ENCODE measurements around the gene CIRBP. TPM values are rescaled to one million over a fixed set of nuclear protein-coding genes. Genes with fewer than 3 reads are reported as not detected.

The CIRBP gene
- total and polyA plus RNA-seq, 7 donors, result 137 to 591 (median 296) TPM

DNA sequence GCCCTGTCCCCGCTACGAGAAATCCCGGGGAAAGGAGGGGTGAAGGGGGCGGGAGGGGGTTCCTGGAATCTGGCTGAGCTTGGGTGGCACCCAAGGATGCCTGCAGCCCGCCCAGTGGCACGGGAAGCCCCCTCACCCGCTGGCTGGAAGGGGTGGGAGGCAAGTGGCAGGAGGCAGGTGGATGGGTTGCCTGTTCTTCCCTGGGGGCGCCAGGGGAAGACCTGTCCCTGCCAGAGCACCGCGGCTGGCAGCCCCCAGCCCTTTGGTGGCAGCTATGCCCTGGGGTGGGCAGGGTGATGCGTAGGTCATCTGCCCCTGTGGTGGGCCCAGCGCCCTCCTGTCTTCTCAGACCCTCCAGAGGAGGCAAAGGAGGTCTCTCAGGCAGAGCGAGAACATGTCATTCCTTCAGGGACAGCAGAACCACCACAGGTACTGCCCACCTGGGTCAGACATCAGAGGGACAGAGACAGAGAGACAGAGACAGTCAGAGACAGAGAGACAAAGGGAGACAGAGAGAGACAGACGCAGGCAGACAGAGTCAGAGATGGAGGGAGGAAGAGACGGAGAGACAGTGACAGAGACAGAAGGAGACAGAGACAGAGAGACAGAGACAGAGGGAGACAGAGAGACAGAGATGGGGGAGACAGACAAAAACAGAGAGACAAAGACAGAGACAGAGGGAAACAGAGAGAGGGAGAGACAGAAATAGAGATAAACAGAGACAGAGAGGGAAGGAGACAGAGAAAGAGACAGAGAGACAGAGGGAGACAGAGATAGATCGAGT is 53.3 kb downstream of the CIRBP start:
- no peak for ATAC-seq
- 81 to 91% (median 86%) methylated on average over 13 to 16 of the region's 16 CpGs for WGBS, 3 donors
- intact Hi-C loops (cut with DNase I), result loop anchor here in 1 of 2 donors (5.0 kb wide), 1 partner anchor 50 kb away; no protein-coding TSS in a partner anchor

DNA sequence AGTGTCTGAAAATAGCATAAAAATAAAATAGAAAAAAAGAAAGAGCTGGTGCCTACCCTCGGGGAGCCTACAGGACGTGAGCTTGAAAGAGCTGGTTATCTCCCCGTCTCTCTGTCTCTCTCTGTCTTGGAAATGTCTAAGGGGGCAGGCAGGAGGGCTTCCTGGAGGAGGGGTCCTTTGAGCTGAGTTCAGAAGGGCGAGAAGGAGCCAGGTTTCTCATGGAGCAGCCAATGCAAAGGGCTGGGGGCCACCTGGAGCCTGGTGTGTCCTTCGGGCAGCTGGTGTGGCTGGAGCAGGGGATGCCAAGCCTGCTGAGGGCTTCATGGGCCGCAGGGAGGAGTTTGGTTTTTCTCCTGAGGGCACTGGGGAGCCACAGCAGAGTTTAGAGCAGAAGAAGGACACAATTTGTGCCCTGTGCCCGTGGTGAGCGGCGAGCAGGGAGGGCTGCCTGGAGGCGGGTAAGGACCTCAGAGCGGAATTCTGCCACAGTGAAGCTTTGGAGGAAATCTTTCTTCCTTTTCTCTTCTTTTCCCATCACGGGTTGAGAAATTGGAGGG is 55.2 kb downstream of the CIRBP start:
- Histone ChIP-seq H3K4me3 (peak overlapping the region; percentile 55), H3K4me1 (peaks cover 10% of the 10 kb centered on the region), H3K27me3 (ENCODE audit: insufficient read depth in 3 of 3, low read length in 2 of 3) (peaks cover 0 to 61% (median 13%) of the 10 kb centered on the region in 3 donors), H3K36me3 (ENCODE audit: insufficient read depth in 1 of 2, low read depth in 1 of 2) (no peaks in the 10 kb centered on the region), H3K9me3 (no peaks in the 10 kb centered on the region), H3K27ac (no peak overlapping the region)
- WGBS, 3 donors, result 75 to 86% (median 78%) methylated on average over 11 to 12 of the region's 12 CpGs
- no peak for ATAC-seq
- intact Hi-C loops (cut with DNase I), result loop anchor here in 1 of 2 donors (5.0 kb wide), 1 partner anchor 48 kb away; no protein-coding TSS in a partner anchor
- DNase-seq, result no peak
- no peak for TF ChIP-seq CTCF (IDR thresholded peaks at IDR 0.05)

More for the DNA sequence above, 53.3 kb downstream of the CIRBP start:
- peaks cover 0 to 79% (median 19%) of the 10 kb centered on the region in 3 donors for H3K27me3 ChIP-seq (ENCODE audit: insufficient read depth in 3 of 3, low read length in 2 of 3)
- DNase-seq, result no peak
- no peak overlapping the region for H3K27ac ChIP-seq
- no peaks in the 10 kb centered on the region for H3K36me3 ChIP-seq (ENCODE audit: insufficient read depth in 1 of 2, low read depth in 1 of 2)
- no peaks in the 10 kb centered on the region for H3K9me3 ChIP-seq
- H3K4me3 ChIP-seq, result no peak overlapping the region
- H3K4me1 ChIP-seq, result peaks cover 10% of the 10 kb centered on the region
- TF ChIP-seq CTCF (IDR thresholded peaks at IDR 0.05), result no peak

Other genes starting within 250 kb of the CIRBP start
- 100 to 1,000 TPM in 1 of 4 donors, 10 to 100 TPM in 3; 67.1 to 128 (median 87.4) TPM for gene TMEM259, start 248.2 kb upstream of the CIRBP start, total RNA-seq
- gene TMEM259, start 248.2 kb upstream of the CIRBP start, polyA plus RNA-seq, result 100 to 1,000 TPM in 1 of 3 donors, 10 to 100 TPM in 2; 80.6 to 133 (median 89.9) TPM
- gene RNU6-2, start 247.8 kb upstream of the CIRBP start, total RNA-seq, result not detected
- gene RNU6-2, start 247.8 kb upstream of the CIRBP start, polyA plus RNA-seq, result not detected
- gene CNN2, start 242.7 kb upstream of the CIRBP start, total RNA-seq, result 1 to 10 TPM; 3.0 to 9.5 (median 8.5) TPM
- 1 to 10 TPM; 1.7 to 6.3 (median 2.3) TPM for gene CNN2, start 242.7 kb upstream of the CIRBP start, polyA plus RNA-seq
- gene ABCA7, start 229.2 kb upstream of the CIRBP start, total RNA-seq, result 10 to 100 TPM in 3 of 4 donors, 1 to 10 TPM in 1; 5.2 to 19.5 (median 16.5) TPM
- gene ABCA7, start 229.2 kb upstream of the CIRBP start, polyA plus RNA-seq, result 10 to 100 TPM in 1 of 3 donors, 1 to 10 TPM in 2; 2.6 to 10.1 (median 3.3) TPM
- gene ARHGAP45, start 202.2 kb upstream of the CIRBP start, total RNA-seq, result 1 to 10 TPM; 2.0 to 4.0 (median 3.2) TPM
- gene ARHGAP45, start 202.2 kb upstream of the CIRBP start, polyA plus RNA-seq, result 1 to 10 TPM; 1.2 to 1.8 (median 1.8) TPM
- 100 to 1,000 TPM; 133 to 147 (median 143) TPM for gene POLR2E, start 174.0 kb upstream of the CIRBP start, total RNA-seq
- 100 to 1,000 TPM; 170 to 243 (median 217) TPM for gene POLR2E, start 174.0 kb upstream of the CIRBP start, polyA plus RNA-seq
- 100 to 1,000 TPM; 279 to 560 (median 304) TPM for gene GPX4, start 165.3 kb upstream of the CIRBP start, total RNA-seq
- 100 to 1,000 TPM; 490 to 762 (median 618) TPM for gene GPX4, start 165.3 kb upstream of the CIRBP start, polyA plus RNA-seq
- gene SBNO2, start 95.1 kb upstream of the CIRBP start, total RNA-seq, result 100 to 1,000 TPM in 1 of 4 donors, 10 to 100 TPM in 3; 20.9 to 138 (median 76.9) TPM
- 10 to 100 TPM; 18.5 to 47.2 (median 20.2) TPM for gene SBNO2, start 95.1 kb upstream of the CIRBP start, polyA plus RNA-seq
- gene STK11, start 63.6 kb upstream of the CIRBP start, total RNA-seq, result 10 to 100 TPM; 83.5 to 95.0 (median 88.3) TPM
- 100 to 1,000 TPM in 1 of 3 donors, 10 to 100 TPM in 2; 64.9 to 133 (median 83.4) TPM for gene STK11, start 63.6 kb upstream of the CIRBP start, polyA plus RNA-seq
- 1 to 10 TPM in 2 of 4 donors, under 1 TPM in 2; 0.41 to 4.0 (median 1.5) TPM for gene CBARP, start 31.3 kb upstream of the CIRBP start, total RNA-seq
- 10 to 100 TPM in 1 of 3 donors, under 1 TPM in 2; 0.75 to 19.0 (median 0.88) TPM for gene CBARP, start 31.3 kb upstream of the CIRBP start, polyA plus RNA-seq
- 100 to 1,000 TPM; 362 to 759 (median 472) TPM for gene ATP5F1D, start 27.6 kb upstream of the CIRBP start, total RNA-seq
- gene ATP5F1D, start 27.6 kb upstream of the CIRBP start, polyA plus RNA-seq, result 100 to 1,000 TPM; 310 to 858 (median 690) TPM
- 100 to 1,000 TPM in 3 of 4 donors, 10 to 100 TPM in 1; 84.7 to 331 (median 217) TPM for gene MIDN, start 20.7 kb upstream of the CIRBP start, total RNA-seq
- gene MIDN, start 20.7 kb upstream of the CIRBP start, polyA plus RNA-seq, result 100 to 1,000 TPM in 1 of 3 donors, 10 to 100 TPM in 2; 29.2 to 147 (median 36.4) TPM
- 10 to 100 TPM in 3 of 4 donors, 1 to 10 TPM in 1; 9.0 to 18.1 (median 14.0) TPM for gene FAM174C, start 6.2 kb downstream of the CIRBP start, total RNA-seq
- 10 to 100 TPM; 21.8 to 88.8 (median 47.6) TPM for gene FAM174C, start 6.2 kb downstream of the CIRBP start, polyA plus RNA-seq
- gene EFNA2, start 16.5 kb downstream of the CIRBP start, total RNA-seq, result not detected
- gene EFNA2, start 16.5 kb downstream of the CIRBP start, polyA plus RNA-seq, result not detected
- 100 to 1,000 TPM; 230 to 338 (median 308) TPM for gene NDUFS7, start 114.6 kb downstream of the CIRBP start, total RNA-seq
- 100 to 1,000 TPM; 177 to 423 (median 294) TPM for gene NDUFS7, start 114.6 kb downstream of the CIRBP start, polyA plus RNA-seq
- gene GAMT, start 132.2 kb downstream of the CIRBP start, total RNA-seq, result 100 to 1,000 TPM; 227 to 339 (median 232) TPM
- 100 to 1,000 TPM; 162 to 464 (median 351) TPM for gene GAMT, start 132.2 kb downstream of the CIRBP start, polyA plus RNA-seq
- 100 to 1,000 TPM in 1 of 4 donors, 10 to 100 TPM in 3; 59.9 to 122 (median 86.9) TPM for gene DAZAP1, start 138.3 kb downstream of the CIRBP start, total RNA-seq
- gene DAZAP1, start 138.3 kb downstream of the CIRBP start, polyA plus RNA-seq, result 100 to 1,000 TPM in 1 of 3 donors, 10 to 100 TPM in 2; 68.9 to 103 (median 94.1) TPM
- 100 to 1,000 TPM; 697 to 992 (median 943) TPM for gene RPS15, start 169.1 kb downstream of the CIRBP start, total RNA-seq
- gene RPS15, start 169.1 kb downstream of the CIRBP start, polyA plus RNA-seq, result 1,000 to 10,000 TPM; 2,739 to 4,077 (median 3,158) TPM
- gene APC2, start 180.8 kb downstream of the CIRBP start, total RNA-seq, result under 1 TPM; 0.04 to 0.06 (median 0.05) TPM
- gene APC2, start 180.8 kb downstream of the CIRBP start, polyA plus RNA-seq, result under 1 TPM in 2 of 3 donors, not detected in 1; 0.01 to 0.03 TPM
- 10 to 100 TPM in 3 of 4 donors, 1 to 10 TPM in 1; 8.1 to 20.1 (median 14.7) TPM for gene C19orf25, start 209.9 kb downstream of the CIRBP start, total RNA-seq
- gene C19orf25, start 209.9 kb downstream of the CIRBP start, polyA plus RNA-seq, result 10 to 100 TPM; 19.9 to 45.0 (median 30.4) TPM
- gene PCSK4, start 221.0 kb downstream of the CIRBP start, total RNA-seq, result 1 to 10 TPM in 1 of 4 donors, under 1 TPM in 3; 0.57 to 1.5 (median 0.93) TPM
- 1 to 10 TPM in 1 of 3 donors, under 1 TPM in 2; 0.74 to 1.3 (median 0.84) TPM for gene PCSK4, start 221.0 kb downstream of the CIRBP start, polyA plus RNA-seq
- 1 to 10 TPM in 3 of 4 donors, under 1 TPM in 1; 0.23 to 2.0 (median 1.4) TPM for gene REEP6, start 221.8 kb downstream of the CIRBP start, total RNA-seq
- gene REEP6, start 221.8 kb downstream of the CIRBP start, polyA plus RNA-seq, result 1 to 10 TPM in 1 of 3 donors, under 1 TPM in 2; 0.55 to 1.5 (median 0.78) TPM
- gene ADAMTSL5, start 243.7 kb downstream of the CIRBP start, total RNA-seq, result 10 to 100 TPM in 3 of 4 donors, 1 to 10 TPM in 1; 8.1 to 20.1 (median 14.1) TPM
- gene ADAMTSL5, start 243.7 kb downstream of the CIRBP start, polyA plus RNA-seq, result 10 to 100 TPM in 1 of 3 donors, 1 to 10 TPM in 2; 3.9 to 12.6 (median 9.7) TPM

Data from psoas muscle (tissue), 8 donors.